Activated naive CD8-positive, alpha-beta T cell treated with anti-CD3 and anti-CD28 coated beads for 36 hours (primary cell): ENCODE results near the gene LRRC8D. TPM values are rescaled to one million over a fixed set of nuclear protein-coding genes. Genes with fewer than 3 reads are reported as not detected.
"Not testable (repeated sequence)": the region's sequence is repeated elsewhere in the genome, so short reads cannot be mapped to it uniquely, and the experiment has no call there.

ENCODE experiments used
- DNase-seq: peaks from one replicate; pipeline ENCODE4 v3.0.0; 2021
- H3K27ac Mint-ChIP-seq: one replicate; pipeline ENCODE4 v1.8.0; 2022; ENCODE audit warnings: mild to moderate bottlenecking, moderate library complexity, mixed read lengths
- H3K27me3 Mint-ChIP-seq: one replicate; pipeline ENCODE4 v1.8.0; 2022; ENCODE audit warnings: mild to moderate bottlenecking, mixed read lengths
- H3K36me3 Mint-ChIP-seq: one replicate; pipeline ENCODE4 v1.8.0; 2021; ENCODE audit warnings: mild to moderate bottlenecking, mixed read lengths
- H3K4me1 Mint-ChIP-seq: one replicate; pipeline ENCODE4 v1.8.0; 2021; ENCODE audit warnings: mixed read lengths
- H3K4me3 Mint-ChIP-seq: one replicate; pipeline ENCODE4 v1.8.0; 2022; ENCODE audit warnings: mild to moderate bottlenecking, moderate library complexity, mixed read lengths
- H3K9me3 Mint-ChIP-seq: one replicate; pipeline ENCODE4 v1.8.0; 2022; ENCODE audit warnings: mixed read lengths
- total RNA-seq, 2 experiments: library from RNA; stranded (reverse); gene quantifications; one replicate each; pipeline ENCODE4 v1.2.3, GENCODE V29; 2021

The LRRC8D gene
- total RNA-seq, 2 experiments from 2014 or later, result 37.7 to 41.2 TPM

DNA sequence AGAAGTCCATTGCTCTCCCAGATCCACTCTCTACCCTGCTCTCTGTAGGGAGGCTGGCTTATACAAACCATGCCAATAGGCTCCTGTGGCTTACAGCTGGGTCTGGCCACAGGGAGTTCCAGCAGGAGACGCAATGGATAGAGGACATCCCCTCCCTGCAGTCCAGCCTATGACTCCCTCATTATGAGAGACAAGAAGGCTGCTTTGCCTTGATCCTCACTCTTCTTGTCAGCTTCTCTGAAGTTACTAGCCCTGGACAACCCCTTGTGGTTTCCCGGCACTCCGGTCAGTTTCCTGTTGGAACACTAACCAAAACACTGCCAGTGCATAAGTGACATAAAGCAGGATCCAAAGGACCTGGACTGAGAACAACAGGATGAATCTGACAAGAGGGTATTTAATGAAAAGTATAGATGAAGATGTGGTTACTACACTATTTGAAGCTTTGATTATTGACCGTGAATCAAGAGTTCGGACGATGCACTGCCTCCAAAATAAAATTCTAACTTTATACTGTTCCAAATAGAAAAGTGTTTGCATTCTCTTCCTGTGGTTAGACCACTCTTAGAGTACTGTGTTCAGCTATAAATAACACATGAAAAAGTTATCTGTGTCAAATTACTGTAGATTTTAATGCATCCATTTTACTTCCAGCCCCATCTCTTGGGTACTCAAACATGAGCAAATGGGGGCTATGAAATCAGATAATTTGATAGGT is 141.4 kb downstream of the LRRC8D start:
- Mint-ChIP-seq H3K9me3 (peaks cover 5% of the 10 kb centered on the region), H3K27ac (no peak overlapping the region), H3K4me1 (peaks cover 30% of the 10 kb centered on the region), H3K27me3 (peaks cover 7% of the 10 kb centered on the region), H3K36me3 (peaks cover 4% of the 10 kb centered on the region), H3K4me3 (no peak overlapping the region)
- DNase-seq, result no peak

GRCh38 chr1:89962742-89963075 is 141.9 kb downstream of the LRRC8D start:
- Mint-ChIP-seq H3K4me1 (peaks cover 27% of the 10 kb centered on the region), H3K9me3 (peaks cover 5% of the 10 kb centered on the region), H3K27me3 (peaks cover 7% of the 10 kb centered on the region), H3K4me3 (no peak overlapping the region), H3K36me3 (peaks cover 4% of the 10 kb centered on the region), H3K27ac (no peak overlapping the region)
- no peak for DNase-seq

DNA sequence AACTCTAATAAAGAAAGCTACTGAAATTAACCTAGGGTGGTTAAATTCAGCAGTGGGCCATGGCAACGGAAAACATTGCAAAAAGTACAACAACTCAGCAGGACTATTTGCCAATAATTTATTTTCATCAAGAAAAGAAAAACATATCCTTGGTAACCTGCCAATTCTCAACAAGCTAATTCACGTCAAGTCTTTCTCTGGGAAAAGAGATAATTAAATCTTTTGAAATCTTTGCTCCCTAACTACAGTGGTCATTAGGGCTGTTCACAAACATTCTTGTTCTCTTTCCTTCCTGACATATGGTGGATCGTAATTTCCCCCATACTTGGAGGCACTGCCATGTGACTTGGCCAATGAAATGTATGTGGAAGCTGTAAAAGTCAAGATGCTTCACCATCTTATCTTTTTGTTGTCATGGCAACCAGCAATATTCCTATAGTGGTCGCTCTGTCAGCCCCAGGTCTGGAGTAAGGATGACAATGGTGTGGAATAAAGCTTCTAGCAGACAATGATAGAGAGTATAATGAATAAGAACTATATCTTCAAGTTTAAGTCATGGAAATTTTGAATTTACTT is 144.4 kb downstream of the LRRC8D start:
- Mint-ChIP-seq H3K27ac (no peak overlapping the region), H3K27me3 (peaks cover 3% of the 10 kb centered on the region), H3K9me3 (no peaks in the 10 kb centered on the region), H3K4me3 (no peak overlapping the region), H3K36me3 (no peaks in the 10 kb centered on the region), H3K4me1 (peaks cover 15% of the 10 kb centered on the region)
- DNase-seq, result no peak

DNA sequence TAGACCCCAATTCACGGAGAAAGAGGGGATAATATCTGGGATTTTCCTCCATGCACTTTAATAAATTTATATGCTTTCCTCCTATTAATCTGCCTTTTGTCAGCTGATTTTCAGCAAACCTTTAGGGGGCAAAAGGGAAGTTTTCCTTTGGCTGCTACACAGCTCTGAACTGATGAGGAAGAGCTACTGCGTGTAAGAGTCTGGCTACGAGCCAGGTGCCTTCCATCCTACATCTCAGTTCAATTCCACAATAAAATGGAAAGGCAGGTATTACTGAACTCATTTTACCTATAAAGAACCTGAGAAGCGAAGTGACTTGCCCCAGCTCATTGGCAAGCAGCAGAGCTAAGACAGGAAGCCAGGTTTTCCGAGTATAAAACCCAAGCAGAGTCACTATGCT is 145.8 kb downstream of the LRRC8D start:
- peaks cover 3% of the 10 kb centered on the region for H3K27me3 Mint-ChIP-seq
- DNase-seq, result no peak
- no peaks in the 10 kb centered on the region for H3K9me3 Mint-ChIP-seq
- no peaks in the 10 kb centered on the region for H3K36me3 Mint-ChIP-seq
- H3K4me1 Mint-ChIP-seq, result peaks cover 15% of the 10 kb centered on the region
- no peak overlapping the region for H3K4me3 Mint-ChIP-seq
- H3K27ac Mint-ChIP-seq, result no peak overlapping the region

GRCh38 chr1:89971600-89971999 is 150.8 kb downstream of the LRRC8D start:
- Mint-ChIP-seq H3K9me3 (no peaks in the 10 kb centered on the region), H3K27ac (no peak overlapping the region), H3K4me1 (peaks cover 4% of the 10 kb centered on the region), H3K36me3 (no peaks in the 10 kb centered on the region), H3K4me3 (no peak overlapping the region), H3K27me3 (no peaks in the 10 kb centered on the region)
- DNase-seq, result no peak

DNA sequence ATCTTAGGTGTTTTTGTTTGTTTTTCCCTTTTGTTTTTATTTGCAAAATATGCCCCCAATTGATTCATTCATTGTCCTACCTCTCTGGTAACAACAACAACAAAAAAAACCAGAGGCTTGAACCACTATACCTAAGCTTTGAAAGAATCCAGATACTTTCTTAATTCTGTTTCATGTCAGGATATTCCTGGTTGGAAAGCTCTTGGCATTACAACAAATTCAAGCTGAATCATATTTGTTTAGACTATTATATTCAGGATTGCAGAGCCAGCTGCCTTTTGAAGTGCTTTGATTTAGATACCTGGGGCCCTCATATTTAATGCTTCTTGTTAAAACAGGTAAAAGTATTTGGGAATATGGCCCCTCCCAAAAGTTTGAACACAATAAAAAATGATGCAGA is 151.2 kb downstream of the LRRC8D start:
- DNase-seq, result no peak
- no peak overlapping the region for H3K27ac Mint-ChIP-seq
- no peaks in the 10 kb centered on the region for H3K36me3 Mint-ChIP-seq
- no peaks in the 10 kb centered on the region for H3K9me3 Mint-ChIP-seq
- peaks cover under 1% of the 10 kb centered on the region for H3K4me1 Mint-ChIP-seq
- H3K27me3 Mint-ChIP-seq, result no peaks in the 10 kb centered on the region
- H3K4me3 Mint-ChIP-seq, result no peak overlapping the region

DNA sequence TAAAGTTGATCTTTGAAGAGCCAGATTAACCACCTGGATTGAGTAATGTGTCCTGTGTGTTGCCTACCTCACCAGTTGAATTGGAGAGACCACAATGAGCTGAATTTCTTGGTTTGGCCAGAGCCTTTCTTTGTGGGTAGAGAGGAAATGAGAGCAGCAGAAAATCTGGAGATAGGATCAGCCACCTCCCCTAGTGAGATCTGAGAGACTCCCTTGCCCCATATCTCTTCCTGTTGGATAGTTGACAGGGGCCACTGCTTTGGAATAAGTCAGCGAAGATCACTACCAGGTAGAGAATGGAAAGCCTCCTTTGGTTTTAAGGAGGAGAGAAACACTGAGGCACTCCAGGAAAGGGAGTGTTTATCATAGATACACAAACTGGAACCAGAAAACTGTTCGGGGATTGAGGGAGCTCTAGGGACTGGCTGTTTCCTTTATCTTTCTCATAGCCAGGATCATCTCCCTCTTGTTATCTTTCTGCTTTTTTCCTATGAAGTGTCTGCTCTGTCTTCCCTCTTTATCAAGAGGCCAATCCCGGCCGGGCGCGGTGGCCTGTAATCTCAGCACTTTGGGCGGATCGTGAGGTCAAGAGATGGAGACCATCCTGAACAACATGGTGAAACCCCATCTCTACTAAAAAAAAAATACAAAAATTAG is 152.8 kb downstream of the LRRC8D start:
- H3K9me3 Mint-ChIP-seq, result no peaks in the 10 kb centered on the region
- H3K4me1 Mint-ChIP-seq, result no peaks in the 10 kb centered on the region
- no peak overlapping the region for H3K4me3 Mint-ChIP-seq
- no peaks in the 10 kb centered on the region for H3K27me3 Mint-ChIP-seq
- no peak overlapping the region for H3K27ac Mint-ChIP-seq
- H3K36me3 Mint-ChIP-seq, result no peaks in the 10 kb centered on the region
- DNase-seq, result no peak

DNA sequence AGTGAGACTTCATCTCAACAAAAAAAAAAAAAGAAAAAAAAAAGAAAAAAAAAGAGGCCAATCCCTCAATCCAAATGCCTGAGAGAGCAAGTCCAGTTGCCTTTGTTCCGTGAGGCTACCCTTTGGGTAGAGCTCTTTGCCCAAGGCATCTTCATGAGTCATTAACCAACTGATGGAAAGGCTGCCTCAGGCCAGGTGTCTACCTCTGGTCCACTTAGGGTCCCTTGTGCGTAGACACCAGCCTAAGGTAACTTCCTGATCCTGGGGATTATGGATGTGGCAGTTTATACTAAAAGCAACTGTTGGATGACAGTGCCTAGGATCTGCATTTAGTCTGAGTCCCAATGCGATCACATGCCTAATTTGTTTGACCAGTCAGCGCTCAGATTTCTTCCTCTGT is 153.4 kb downstream of the LRRC8D start:
- H3K9me3 Mint-ChIP-seq, result no peaks in the 10 kb centered on the region
- no peaks in the 10 kb centered on the region for H3K4me1 Mint-ChIP-seq
- H3K4me3 Mint-ChIP-seq, result no peak overlapping the region
- DNase-seq, result no peak
- no peaks in the 10 kb centered on the region for H3K27me3 Mint-ChIP-seq
- no peak overlapping the region for H3K27ac Mint-ChIP-seq
- H3K36me3 Mint-ChIP-seq, result no peaks in the 10 kb centered on the region

GRCh38 chr1:89974696-89975470 is 154.1 kb downstream of the LRRC8D start:
- Mint-ChIP-seq H3K4me3 (no peak overlapping the region), H3K9me3 (no peaks in the 10 kb centered on the region), H3K36me3 (no peaks in the 10 kb centered on the region), H3K4me1 (no peaks in the 10 kb centered on the region), H3K27me3 (no peaks in the 10 kb centered on the region), H3K27ac (no peak overlapping the region)
- no peak for DNase-seq

GRCh38 chr1:89975540-89976125 is 154.8 kb downstream of the LRRC8D start:
- DNase-seq, result no peak
- Mint-ChIP-seq H3K36me3 (no peaks in the 10 kb centered on the region), H3K4me1 (no peaks in the 10 kb centered on the region), H3K27ac (no peak overlapping the region), H3K4me3 (no peak overlapping the region), H3K9me3 (no peaks in the 10 kb centered on the region), H3K27me3 (no peaks in the 10 kb centered on the region)

- Mint-ChIP-seq H3K36me3 (no peaks in the 10 kb centered on the region), H3K27me3 (no peaks in the 10 kb centered on the region), H3K4me1 (no peaks in the 10 kb centered on the region), H3K27ac (no peak overlapping the region), H3K9me3 (no peaks in the 10 kb centered on the region), H3K4me3 (no peak overlapping the region)
- DNase-seq, result no peak
These were observed 157.9 kb downstream of the LRRC8D start for GRCh38 chr1:89978755-89979154.

GRCh38 chr1:89980605-89981004 is 159.8 kb downstream of the LRRC8D start:
- Mint-ChIP-seq H3K27ac (no peak overlapping the region), H3K27me3 (no peaks in the 10 kb centered on the region), H3K4me1 (no peaks in the 10 kb centered on the region), H3K36me3 (no peaks in the 10 kb centered on the region), H3K4me3 (no peak overlapping the region), H3K9me3 (no peaks in the 10 kb centered on the region)
- DNase-seq, result no peak

- H3K4me3 Mint-ChIP-seq, H3K27me3 Mint-ChIP-seq, H3K4me1 Mint-ChIP-seq, H3K36me3 Mint-ChIP-seq, DNase-seq, H3K9me3 Mint-ChIP-seq, H3K27ac Mint-ChIP-seq: not testable (repeated sequence)
These were observed 162.0 kb downstream of the LRRC8D start for GRCh38 chr1:89982846-89983245.

DNA sequence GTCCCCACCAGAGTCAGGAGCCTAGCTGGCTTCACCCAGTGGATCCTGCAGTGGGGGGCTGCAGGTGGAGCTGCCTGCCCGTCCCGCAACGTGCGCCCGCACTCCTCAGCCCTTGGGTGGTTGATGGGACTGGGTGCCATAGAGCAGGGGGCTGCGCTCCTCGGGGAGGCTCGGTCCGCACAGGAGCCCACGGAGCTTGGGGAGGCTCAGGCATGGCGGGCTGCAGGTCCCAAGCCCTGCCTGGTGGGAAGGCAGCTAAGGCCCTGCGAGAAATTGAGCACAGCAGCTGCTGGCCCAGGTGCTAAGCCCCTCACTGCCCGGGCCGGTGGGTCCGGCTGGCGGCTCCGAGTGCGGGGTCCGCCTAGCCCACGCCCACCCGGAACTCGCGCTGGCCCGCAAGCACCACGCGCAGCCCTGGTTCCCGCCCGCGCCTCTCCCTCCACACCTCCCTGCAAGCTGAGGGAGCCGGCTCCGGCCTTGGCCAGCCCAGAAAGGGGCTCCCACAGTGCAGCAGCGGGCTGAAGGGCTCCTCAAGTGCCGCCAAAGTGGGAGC is 163.8 kb downstream of the LRRC8D start:
- not testable (repeated sequence) for H3K4me3 Mint-ChIP-seq, H3K27me3 Mint-ChIP-seq, H3K27ac Mint-ChIP-seq, H3K36me3 Mint-ChIP-seq, H3K4me1 Mint-ChIP-seq, H3K9me3 Mint-ChIP-seq, DNase-seq

DNA sequence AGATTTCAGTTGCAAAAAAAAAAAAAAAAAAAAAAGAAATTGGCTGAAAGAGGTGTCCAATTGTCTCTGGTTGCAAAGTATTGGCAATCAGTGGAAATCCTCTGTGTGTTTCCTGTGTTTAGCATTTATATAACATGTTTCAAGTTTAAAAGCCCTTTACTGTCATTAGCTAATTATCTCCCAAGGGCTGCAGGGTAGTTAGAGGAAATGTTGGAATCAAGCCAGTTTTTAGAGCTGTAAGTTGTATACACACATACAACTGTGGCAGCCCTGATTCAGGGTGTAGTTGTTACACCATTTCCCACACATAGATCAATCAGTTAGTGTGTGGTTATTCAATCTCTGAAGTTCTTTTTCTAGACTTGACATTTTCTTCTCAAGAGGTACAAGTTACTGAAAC is 165.2 kb downstream of the LRRC8D start:
- H3K27ac Mint-ChIP-seq, result no peak overlapping the region
- no peak overlapping the region for H3K4me3 Mint-ChIP-seq
- no peak for DNase-seq
- H3K4me1 Mint-ChIP-seq, result no peaks in the 10 kb centered on the region
- H3K27me3 Mint-ChIP-seq, result no peaks in the 10 kb centered on the region
- no peaks in the 10 kb centered on the region for H3K36me3 Mint-ChIP-seq
- no peaks in the 10 kb centered on the region for H3K9me3 Mint-ChIP-seq
